AG04450 (cell line): ENCODE results near the gene PRAC1. TPM values are rescaled to one million over a fixed set of nuclear protein-coding genes. Genes with fewer than 3 reads are reported as not detected.

Experiments used
- CTCF ChIA-PET: fragments of 300-600, 350-600 bp; formaldehyde crosslinking; extraction: SDS; loops from one replicate; lab custom pipeline; 2022; ENCODE audit warnings: antibody characterized with exemption, inconsistent platforms; lab: Charles Lee
- POLR2A ChIA-PET: fragments of 350-600 bp; formaldehyde crosslinking; extraction: SDS; loops from one replicate; lab custom pipeline; 2021; ENCODE audit warnings: antibody characterized with exemption, inconsistent platforms; lab: Yijun Ruan, JAX
- DNase-seq: peaks from one replicate; pipeline ENCODE4 v3.0.0-alpha.2; 2011; ENCODE audit warnings: low read depth, low spot score
- H3K27ac ChIP-seq: one replicate; pipeline ENCODE4 v1.5.1; 2012; ENCODE audit warnings: low read depth, low read length, control low read depth
- H3K27me3 ChIP-seq: one replicate; pipeline ENCODE4 v1.6.0; 2012; ENCODE audit warnings: low read length; ENCODE audit not compliant: control insufficient read depth, insufficient read depth
- H3K4me3 ChIP-seq: 2 replicates; pipeline ENCODE4 v1.5.1; 2011; ENCODE audit warnings: mild to moderate bottlenecking, low read depth, low read length, control low read depth
- H3K9me3 ChIP-seq: 2 replicates; pipeline ENCODE4 v1.5.1; 2012; ENCODE audit warnings: low read length; ENCODE audit not compliant: control insufficient read depth, insufficient read depth
- polyA plus RNA-seq: library from polyadenylated mRNA; depleted of rRNA; stranded (reverse); fragments of >200 nt; gene quantifications from 2 replicates; pipeline ENCODE4 v1.2.3, GENCODE V29; 2011
- TF ChIP-seq, protein P1 (sequence below): IDR thresholded peaks from 2 replicates; pipeline ENCODE4 v1.5.1; 2011; ENCODE audit warnings: low read depth, low read length, control low read depth, inconsistent platforms

The PRAC1 gene
- polyA plus RNA-seq, 1 experiment: not detected

DNA sequence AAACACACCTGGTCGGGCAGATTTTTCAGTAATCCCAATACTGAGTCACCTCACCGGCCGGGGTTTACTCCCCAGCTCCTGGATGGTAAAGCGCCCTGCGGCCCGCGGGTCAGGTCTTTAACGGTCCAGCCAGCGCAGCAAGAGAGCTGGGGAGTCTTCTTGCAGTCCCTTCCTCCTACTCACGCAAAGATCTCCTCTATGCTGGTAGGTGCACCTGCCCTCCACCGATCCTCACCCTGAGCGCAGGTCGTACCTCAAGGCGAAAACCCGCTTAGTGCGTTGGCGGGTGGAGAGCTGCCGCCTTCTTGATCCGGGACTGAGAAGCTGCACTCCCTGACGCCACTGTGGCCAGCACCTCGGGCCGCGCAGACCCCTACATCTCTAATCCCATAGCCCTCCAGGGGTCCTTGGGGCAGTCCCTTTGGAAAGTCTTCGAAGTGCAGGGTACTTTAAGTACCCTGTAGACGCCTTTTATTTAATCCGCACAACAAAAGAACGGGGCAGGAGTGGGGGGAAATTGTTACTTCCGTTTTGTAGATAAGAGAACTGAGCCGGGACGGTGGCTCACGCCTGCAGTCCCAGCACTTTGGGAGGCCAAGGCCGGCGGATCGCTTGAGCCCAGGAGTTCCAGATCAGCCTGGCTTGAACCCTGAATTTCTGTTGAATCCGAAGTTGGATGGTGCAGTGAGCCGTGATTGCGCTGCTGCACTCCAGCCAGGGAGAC is 16.6 kb upstream of the PRAC1 start:
- ChIA-PET POLR2A (no interaction called here), CTCF (interaction anchor here (0.7 to 1.1 kb wide), 2 partner anchors 14 to 60 kb away, joined by 3 to 4 read pairs; no protein-coding TSS in a partner anchor)
- H3K27ac ChIP-seq: no peak overlapping the region
- H3K27me3 ChIP-seq: peaks cover 94% of the 10 kb centered on the region
- no peak overlapping the region for H3K4me3 ChIP-seq
- H3K9me3 ChIP-seq: no peaks in the 10 kb centered on the region; the same call in 1 of the 2 replicates
- DNase-seq: no peak
- TF ChIP-seq, protein P1, sequence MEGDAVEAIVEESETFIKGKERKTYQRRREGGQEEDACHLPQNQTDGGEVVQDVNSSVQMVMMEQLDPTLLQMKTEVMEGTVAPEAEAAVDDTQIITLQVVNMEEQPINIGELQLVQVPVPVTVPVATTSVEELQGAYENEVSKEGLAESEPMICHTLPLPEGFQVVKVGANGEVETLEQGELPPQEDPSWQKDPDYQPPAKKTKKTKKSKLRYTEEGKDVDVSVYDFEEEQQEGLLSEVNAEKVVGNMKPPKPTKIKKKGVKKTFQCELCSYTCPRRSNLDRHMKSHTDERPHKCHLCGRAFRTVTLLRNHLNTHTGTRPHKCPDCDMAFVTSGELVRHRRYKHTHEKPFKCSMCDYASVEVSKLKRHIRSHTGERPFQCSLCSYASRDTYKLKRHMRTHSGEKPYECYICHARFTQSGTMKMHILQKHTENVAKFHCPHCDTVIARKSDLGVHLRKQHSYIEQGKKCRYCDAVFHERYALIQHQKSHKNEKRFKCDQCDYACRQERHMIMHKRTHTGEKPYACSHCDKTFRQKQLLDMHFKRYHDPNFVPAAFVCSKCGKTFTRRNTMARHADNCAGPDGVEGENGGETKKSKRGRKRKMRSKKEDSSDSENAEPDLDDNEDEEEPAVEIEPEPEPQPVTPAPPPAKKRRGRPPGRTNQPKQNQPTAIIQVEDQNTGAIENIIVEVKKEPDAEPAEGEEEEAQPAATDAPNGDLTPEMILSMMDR: no peak

DNA sequence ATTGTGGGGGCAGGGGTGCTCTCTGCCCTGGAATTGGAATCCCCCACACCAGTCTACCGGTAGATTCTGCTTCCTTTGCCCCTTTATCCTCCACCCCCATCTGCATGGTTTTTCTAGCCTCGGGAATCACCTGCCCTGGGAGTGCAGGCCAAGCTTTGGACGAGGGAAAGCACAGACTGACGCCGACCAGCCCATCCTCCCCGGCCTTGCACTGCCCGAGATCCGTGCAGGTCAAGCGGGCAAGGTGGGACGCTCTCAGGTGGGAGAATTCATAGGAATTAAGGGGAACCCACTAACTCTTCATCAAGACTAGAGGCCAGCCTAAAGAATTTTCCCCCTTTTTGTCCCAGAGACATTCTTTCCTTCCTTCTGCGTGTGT is 16.1 kb upstream of the PRAC1 start:
- CTCF ChIA-PET: interaction anchor here (2.6 kb wide), 1 partner anchor 14 kb away, joined by 11 read pairs; no protein-coding TSS in a partner anchor

DNA sequence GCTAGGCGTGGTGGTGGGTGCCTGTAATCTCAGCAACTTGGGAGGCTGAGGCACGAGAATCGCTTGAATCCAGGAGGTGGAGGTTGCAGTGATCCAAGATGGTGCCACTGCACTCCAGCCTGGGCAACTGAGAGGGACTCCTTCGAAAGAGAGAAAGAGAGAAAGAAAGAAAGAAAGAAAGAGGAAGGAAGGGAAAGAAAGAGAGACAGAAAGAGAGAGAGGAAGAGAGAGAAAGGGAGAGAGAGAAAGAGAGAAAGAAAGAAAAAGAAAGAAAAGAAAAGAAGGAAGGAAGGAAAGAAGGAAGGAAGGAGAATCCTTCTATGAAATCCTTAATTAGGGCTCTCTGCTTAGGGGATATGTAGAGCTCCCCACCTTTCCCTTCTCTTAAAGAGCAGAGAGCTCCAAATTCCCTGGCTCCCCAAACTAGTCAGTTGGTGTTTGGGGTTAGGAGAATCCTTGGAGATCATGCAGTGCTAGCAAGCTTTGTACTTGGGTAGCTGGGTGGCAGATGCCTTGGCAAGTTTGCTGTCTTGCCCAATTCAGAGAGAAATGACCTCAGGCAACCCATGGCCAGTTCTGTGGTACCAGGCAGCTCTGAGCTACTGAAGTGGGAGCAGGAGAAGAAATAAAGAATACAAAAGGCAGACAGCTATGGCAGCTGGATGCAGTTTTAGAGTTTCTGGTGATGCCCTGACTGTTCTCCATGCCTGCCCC is 15.2 kb upstream of the PRAC1 start:
- ChIA-PET POLR2A (no interaction called here), CTCF (interaction anchor here (1.2 to 2.6 kb wide), 3 partner anchors 13 to 147 kb away, joined by 4 to 11 read pairs (median 4); no protein-coding TSS in a partner anchor)
- Histone ChIP-seq H3K27ac (no peak overlapping the region), H3K4me3 (no peak overlapping the region), H3K9me3 (no peaks in the 10 kb centered on the region; the same call in 1 of the 2 replicates), H3K27me3 (peaks cover 94% of the 10 kb centered on the region)
- TF ChIP-seq, protein P1: no peak
- DNase-seq: no peak

More for the DNA sequence above, 16.1 kb upstream of the PRAC1 start:
- no peak for DNase-seq
- Histone ChIP-seq H3K27me3 (peaks cover 93% of the 10 kb centered on the region), H3K27ac (no peak overlapping the region), H3K9me3 (no peaks in the 10 kb centered on the region; the same call in 1 of the 2 replicates), H3K4me3 (no peak overlapping the region)
- TF ChIP-seq, protein P1: no peak
- POLR2A ChIA-PET: no interaction called here

DNA sequence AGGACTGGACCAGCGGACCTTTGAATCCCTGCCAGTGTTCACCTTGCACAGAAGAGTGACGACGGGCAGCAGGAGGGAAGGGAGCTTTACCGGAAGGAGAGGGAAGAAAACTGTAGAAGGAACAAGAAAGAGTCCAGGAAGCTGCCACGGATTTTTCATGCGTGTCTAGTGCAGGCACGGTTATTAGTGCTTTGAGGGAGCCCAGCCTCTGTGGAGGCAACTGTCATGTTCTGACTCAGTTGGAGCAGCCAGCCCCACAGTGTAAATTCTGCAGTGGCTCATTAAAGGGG is 12.7 kb upstream of the PRAC1 start:
- Histone ChIP-seq H3K4me3 (no peak overlapping the region), H3K27me3 (peaks cover 95% of the 10 kb centered on the region)
- POLR2A ChIA-PET: no interaction called here

More for the DNA sequence above, 12.7 kb upstream of the PRAC1 start:
- CTCF ChIA-PET: interaction anchor here (0.9 kb wide), 1 partner anchor 10 kb away, joined by 3 read pairs; no protein-coding TSS in a partner anchor
- no peak for DNase-seq
- Histone ChIP-seq H3K9me3 (no peaks in the 10 kb centered on the region; the same call in 1 of the 2 replicates), H3K27ac (no peak overlapping the region)
- TF ChIP-seq, protein P1: no peak
